ENCODE measurements around the gene ATP6V1F.
A peak's percentile ranks its signal among the peaks of the same experiment; 100 is the strongest.

Gene ATP6V1F

DNA sequence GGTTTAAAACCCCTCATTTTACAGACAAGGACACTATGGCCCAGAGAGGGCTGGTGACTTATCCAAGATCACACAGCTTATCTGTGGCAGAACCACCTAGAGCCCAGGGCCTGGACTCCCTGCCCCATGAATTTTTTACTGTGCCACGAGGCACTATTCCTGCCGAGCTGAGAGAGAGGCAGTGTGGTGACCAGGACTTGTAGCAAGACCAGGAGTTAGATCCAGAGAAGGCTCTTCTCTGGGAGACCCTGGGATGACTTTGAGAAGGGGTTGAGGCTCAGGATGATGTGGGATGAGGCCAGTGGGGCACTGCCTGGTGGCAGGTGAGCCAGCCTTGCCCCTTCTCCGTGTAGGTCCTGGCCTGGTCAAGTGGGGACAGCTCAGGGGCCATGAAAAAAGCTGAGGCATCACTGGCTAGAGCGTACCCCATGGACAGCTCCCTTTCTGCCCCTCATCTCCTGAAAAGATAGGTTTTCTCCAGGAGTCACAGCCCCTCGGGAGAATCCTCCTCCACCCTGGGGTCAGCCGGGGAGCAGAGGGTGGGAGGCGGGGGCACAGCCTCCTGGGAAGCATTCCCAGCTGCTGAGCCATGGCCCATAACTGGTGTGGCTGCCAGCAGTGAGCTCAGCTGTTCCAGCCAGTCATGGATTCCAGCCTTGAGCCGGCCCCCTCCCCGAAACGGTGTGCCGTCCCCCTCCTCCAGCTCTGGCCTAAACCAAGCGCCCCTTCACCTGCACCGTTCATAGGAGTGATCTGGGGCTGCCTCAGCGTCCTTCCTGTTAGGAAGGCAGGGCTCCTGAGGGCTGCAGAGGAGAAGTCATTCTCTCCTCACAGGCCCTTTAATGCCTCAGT, 26.6 kb upstream of the ATP6V1F start:
- DNase-seq (ENCODE audit: low read depth in 3 of 3, low spot score in 1 of 3) = no peak

DNA sequence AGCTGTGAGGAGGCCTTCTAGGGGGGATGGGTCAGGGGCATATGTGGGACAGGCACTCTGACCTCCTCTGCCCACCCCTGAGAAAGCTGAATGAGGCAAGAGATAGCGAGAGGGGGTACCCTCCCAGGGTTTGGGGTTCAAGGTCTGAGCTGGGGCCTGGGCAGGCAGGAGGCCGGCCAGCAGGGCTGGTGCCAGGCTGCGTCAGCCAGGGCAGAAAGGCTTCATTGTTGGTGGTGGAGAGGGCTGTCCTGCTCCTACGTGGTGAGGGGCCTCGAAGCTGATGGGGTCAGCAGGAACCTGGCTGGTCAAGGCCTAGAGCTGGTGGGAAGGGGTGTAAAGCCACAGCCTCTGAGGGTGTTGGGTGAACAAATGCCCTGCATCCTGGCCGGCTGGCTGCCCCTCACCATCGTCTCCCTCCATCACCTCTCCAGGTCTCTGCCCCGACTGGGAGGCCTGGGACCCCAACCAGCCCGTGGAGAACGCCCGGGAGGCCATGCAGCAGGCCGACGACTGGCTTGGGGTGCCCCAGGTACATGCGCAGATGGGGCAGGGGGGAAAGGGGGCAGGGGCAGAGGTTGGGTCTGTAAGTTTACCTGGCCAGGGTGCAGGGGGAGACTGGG, 25.8 kb upstream of the ATP6V1F start:
- DNase-seq (ENCODE audit: low read depth in 3 of 3, low spot score in 1 of 3) = no peak

GRCh38 chr7:128837521-128837921, 25.1 kb upstream of the ATP6V1F start:
- no peak for DNase-seq (ENCODE audit: low read depth in 3 of 3, low spot score in 1 of 3)

DNA sequence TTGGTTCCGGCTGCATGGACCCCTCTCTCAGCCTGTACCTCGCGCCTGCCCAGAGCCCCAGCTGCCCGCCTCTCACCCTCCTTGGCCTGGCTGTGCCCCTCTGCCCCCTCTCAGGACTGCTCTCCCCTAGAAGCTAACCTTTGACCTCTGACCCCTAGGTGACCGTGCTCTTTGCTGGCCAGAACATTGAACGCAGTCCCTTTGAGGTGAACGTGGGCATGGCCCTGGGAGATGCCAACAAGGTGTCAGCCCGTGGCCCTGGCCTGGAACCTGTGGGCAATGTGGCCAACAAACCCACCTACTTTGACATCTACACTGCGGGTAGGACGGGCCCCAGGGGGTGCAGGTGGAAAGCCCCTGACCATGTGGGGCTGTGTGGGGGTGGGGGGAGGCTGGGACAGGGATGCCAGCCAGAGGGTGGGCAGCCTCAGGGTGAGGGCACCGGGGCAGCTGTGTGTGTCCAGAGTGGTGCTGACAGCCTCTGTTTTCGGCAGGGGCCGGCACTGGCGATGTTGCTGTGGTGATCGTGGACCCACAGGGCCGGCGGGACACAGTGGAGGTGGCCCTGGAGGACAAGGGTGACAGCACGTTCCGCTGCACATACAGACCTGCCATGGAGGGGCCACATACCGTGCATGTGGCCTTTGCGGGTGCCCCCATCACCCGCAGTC, 24.4 kb upstream of the ATP6V1F start:
- DNase-seq (ENCODE audit: low read depth in 3 of 3, low spot score in 1 of 3) = no peak

GRCh38 chr7:128838981-128839731, 23.5 kb upstream of the ATP6V1F start:
- DNase-seq (ENCODE audit: low read depth in 3 of 3, low spot score in 1 of 3) = no peak

- no peak for DNase-seq (ENCODE audit: low read depth in 3 of 3, low spot score in 1 of 3)
These were observed 22.9 kb upstream of the ATP6V1F start for GRCh38 chr7:128839751-128840177.

DNA sequence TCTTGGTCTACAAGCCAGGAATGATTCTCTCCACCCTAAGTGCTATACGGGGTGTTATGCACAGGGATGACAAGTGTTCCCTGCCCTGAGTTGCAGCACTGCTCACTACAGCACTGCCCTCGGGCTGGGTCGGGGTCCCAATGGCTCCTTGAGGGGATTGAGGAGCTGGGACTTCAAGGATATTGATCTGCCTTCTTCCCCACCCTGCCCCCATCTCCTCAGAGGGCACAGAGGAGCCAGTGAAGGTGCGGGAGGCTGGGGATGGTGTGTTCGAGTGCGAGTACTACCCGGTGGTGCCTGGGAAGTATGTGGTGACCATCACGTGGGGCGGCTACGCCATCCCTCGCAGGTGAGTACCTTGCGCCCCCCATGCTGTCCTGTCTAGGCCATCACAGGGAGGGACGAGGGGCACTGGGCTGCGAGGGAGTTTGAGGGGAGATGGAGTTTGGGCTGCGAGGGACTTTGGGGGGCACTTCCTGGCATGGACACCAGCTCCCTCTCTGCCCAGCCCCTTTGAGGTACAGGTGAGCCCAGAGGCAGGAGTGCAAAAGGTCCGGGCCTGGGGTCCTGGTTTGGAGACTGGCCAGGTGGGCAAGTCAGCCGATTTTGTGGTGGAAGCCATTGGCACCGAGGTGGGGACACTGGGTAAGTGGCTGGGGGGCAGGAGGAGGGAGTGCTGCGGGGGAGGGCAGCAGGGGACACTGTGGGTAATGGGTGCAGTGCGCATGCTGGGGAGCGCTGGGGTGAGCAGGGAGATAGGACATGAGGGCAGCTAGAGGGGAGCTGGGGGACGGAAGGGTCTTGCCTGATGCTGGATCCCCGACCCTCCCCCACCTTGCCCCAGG, 22.1 kb upstream of the ATP6V1F start:
- DNase-seq (ENCODE audit: low read depth in 3 of 3, low spot score in 1 of 3) = no peak

DNA sequence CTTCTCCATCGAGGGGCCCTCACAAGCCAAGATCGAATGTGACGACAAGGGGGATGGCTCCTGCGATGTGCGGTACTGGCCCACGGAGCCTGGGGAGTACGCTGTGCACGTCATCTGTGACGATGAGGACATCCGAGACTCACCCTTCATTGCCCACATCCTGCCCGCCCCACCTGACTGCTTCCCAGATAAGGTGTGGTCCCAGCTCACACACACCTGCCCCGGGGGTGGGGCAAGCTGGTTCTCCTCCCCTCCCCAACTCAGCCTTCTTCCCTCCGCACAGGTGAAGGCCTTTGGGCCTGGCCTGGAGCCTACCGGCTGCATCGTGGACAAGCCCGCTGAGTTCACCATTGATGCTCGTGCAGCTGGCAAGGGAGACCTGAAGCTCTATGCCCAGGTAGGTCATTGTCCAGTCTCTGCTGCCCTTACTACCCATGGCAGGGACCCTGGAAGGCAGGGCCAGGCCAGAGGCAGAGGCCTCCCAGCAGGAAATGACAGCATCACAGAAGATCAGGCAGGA, 21.4 kb upstream of the ATP6V1F start:
- DNase-seq (ENCODE audit: low read depth in 3 of 3, low spot score in 1 of 3) = no peak

GRCh38 chr7:128841921-128842673, 20.6 kb upstream of the ATP6V1F start:
- DNase-seq (ENCODE audit: low read depth in 3 of 3, low spot score in 1 of 3) = peak in 1 of 3 donors; percentile 43

DNA sequence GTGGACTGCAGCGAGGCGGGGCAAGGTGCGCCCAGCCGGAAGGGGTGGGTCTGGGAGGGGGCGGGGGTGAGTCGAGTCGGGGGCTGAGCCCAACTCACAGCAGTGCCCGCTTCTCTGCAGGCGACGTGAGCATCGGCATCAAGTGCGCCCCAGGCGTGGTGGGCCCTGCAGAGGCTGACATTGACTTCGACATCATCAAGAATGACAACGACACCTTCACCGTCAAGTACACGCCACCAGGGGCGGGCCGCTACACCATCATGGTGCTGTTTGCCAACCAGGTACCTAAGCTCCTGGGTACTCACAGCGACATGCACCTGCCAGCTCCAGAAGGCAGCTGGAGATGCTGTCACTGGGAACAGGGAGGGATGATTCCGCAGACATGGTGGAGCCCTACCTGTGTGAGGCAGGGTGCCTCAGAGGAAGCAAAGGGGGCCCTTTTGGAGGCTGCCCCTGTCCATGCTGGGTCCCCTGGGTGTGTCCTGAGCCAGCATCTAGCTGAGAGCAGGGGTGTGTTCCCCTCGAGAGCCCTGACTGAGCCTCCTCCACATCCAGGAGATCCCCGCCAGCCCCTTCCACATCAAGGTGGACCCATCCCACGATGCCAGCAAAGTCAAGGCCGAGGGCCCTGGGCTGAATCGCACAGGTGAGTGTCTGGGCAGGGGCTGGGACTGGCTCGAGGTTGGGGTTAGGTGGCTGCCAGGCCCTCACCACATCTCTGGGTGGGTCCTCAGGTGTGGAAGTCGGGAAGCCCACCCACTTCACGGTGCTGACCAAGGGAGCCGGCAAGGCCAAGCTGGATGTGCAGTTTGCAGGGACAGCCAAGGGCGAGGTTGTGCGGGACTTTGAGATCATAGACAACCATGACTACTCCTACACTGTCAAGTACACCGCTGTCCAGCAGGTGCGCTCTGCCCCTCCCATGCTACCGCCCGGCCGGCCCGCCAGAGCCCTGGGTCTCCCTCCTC, 19.7 kb upstream of the ATP6V1F start:
- no peak for DNase-seq (ENCODE audit: low read depth in 3 of 3, low spot score in 1 of 3)

GRCh38 chr7:128843938-128844621, 18.6 kb upstream of the ATP6V1F start:
- no peak for DNase-seq (ENCODE audit: low read depth in 3 of 3, low spot score in 1 of 3)

GRCh38 chr7:128844777-128845311, 17.8 kb upstream of the ATP6V1F start:
- DNase-seq (ENCODE audit: low read depth in 3 of 3, low spot score in 1 of 3) = no peak

DNA sequence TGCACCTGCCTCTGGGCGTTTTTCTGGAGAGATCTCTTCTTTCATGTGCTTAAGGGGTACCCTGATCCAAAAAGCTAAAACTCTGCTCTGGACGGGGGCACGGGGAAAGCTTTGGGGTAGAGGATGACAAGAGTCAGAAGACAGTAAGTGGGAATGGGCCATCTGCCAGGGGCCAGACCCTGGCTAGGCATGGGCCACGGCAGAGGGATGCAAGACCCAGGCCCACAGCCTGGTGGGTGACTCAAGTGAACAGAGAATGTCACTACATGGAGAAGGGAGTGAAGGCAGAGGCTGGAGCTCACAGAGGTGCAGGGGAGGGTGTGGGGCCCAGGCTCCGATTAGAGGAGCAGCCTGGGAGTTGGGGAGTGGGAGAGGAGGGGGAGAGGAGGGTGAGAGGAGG, 17.2 kb upstream of the ATP6V1F start:
- DNase-seq (ENCODE audit: low read depth in 3 of 3, low spot score in 1 of 3) = no peak

GRCh38 chr7:128845987-128846386, 16.7 kb upstream of the ATP6V1F start:
- no peak for DNase-seq (ENCODE audit: low read depth in 3 of 3, low spot score in 1 of 3)

DNA sequence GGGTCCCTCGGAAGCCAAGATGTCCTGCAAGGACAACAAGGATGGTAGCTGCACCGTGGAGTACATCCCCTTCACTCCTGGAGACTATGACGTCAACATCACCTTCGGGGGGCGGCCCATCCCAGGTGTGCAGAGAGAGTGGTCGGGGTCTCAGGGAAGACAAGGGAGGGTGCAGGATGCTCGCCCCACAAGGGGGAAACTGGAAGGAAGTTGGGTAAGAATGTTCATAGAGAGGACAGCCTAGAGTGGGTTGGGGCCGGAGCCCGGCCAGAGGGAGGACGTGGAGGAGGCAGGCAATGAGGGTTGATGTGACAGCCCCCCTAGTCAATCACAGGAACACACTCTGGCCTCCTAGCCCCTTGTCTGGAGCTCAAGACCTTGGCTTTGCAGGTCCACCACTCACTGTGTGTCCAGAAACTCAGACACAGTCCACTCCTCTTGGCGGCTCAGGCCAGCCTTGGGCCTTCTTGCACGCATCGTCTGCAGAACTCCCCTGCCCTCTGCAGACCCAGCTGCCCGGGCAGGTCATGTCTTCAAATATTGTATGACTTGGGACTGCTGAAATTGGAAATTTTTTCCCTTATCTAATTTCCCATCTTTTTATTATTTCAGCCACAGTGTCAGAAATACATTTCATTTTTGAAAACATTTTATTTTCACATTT, 15.7 kb upstream of the ATP6V1F start:
- DNase-seq (ENCODE audit: low read depth in 3 of 3, low spot score in 1 of 3) = no peak

GRCh38 chr7:128847721-128848211, 14.9 kb upstream of the ATP6V1F start:
- no peak for DNase-seq (ENCODE audit: low read depth in 3 of 3, low spot score in 1 of 3)

Data from stimulated activated CD4-positive, alpha-beta T cell treated with anti-CD3 and anti-CD28 coated beads, TNF-alpha, amount 100 ng/mL, for 1 hour (primary cell).